HG02973 (cell line): ENCODE measurements around the gene SMARCB1.

ENCODE experiments used
- ATAC-seq: cut with Tn5 transposase; IDR thresholded peaks from one replicate; pipeline ENCODE4 v1.9.1; 2021; ENCODE audit warnings: moderate library complexity; ENCODE audit not compliant: unreplicated experiment

SMARCB1 gene

DNA sequence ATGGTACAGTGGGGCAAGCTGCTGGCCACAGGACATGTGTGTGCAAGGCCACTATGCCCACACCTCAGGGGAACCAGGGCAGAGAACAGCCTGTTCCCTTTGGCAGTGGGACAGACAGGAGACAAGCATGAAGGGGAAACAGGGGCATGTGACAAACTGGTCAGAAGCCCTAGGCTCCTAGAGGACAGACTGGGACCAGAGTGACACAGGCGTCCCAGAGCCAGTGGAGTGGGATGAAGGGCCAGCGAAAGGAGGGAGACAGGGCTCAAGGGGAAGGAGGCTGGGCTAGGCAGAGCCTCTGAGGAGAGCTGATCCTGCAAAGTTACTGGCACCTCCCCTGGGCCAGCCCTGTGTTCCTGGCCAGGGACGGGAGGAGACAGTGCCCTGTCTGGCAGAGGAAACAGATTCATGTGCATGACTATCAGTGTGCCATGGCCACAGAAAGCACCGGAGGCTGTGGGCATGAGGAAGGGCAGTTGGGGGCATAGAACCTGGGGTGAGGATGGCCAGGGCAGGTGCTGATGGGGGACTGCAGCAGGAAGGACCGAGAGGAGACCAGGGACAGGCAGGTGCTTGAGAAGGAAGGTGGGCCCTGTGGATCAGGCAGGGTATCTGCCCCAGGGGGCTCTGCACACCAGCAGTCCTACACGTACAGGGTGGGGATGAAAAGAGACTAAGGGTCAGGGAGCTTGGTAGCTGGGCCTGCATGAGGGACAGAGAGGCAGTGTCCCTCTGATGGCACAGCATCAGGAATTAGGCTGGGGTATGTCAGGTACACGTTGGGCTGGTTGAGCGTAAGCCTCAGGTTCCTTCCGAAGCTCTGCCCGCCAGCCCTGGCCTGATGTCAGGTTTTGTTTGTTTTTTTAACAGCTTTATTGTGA is 42.3 kb downstream of the SMARCB1 start:
- ATAC-seq: no peak

DNA sequence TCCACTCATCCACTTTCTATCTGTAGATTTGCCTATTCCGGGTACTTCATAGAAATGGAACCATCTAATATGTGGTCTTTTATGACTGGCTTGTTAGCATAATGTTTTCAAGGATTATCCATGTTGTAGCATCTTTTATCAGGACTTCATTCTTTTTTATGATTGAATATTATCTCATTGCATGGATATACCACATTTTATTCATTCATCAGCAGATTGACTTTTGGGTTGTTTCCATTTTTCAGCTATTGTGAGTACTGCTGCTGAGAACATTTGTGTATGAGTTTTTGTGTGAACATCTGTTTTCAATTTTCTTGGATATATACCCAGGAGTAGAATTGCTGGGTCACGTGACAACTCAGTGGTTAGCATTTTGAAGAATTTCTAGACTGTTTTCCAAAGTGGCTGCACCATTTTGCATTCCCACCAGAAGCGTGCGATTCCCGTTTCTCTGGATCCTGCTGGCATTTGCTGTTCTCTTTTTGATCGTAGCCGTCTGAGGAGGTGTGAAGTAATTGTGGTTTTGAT is 43.1 kb downstream of the SMARCB1 start:
- ATAC-seq: no peak

DNA sequence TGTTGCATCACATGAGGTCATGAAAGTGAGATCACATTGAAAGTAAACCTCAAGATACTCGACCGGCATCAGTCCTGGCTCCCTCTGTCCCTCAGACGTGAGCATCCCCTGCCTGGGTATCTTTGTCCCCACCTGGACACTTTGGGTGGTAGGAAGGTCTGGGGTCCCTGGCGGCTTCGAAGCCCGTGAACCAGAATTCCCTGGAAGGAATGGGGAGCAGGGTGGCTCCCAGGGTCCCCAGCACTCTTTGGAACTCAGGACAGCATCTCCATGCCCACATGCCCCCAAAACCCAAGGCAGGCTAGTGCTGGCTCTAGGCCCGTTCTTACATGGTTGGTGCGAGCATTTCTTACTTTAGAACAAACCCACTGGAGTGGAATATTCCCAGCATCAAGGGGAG is 44.5 kb downstream of the SMARCB1 start:
- ATAC-seq: no peak

DNA sequence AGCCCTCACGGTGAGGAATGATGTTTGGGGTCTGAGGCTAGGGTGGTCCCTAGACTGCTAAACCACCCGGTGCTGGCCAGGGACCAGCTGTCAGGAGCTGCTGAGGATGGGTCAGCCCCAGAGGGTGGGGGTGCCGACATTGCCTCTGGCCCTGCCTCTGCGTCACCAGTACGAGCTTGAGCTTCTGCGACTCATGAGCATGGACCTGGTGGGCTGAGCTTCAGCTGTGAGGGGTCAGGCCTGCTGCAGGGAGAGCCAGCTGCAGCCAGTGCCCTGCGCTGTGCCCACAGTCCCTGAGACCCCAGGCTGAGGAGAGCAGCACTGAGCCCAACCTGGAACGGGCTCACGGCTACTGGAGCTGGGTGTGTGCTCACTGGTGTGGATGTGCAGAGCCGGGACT is 45.0 kb downstream of the SMARCB1 start:
- no peak for ATAC-seq

DNA sequence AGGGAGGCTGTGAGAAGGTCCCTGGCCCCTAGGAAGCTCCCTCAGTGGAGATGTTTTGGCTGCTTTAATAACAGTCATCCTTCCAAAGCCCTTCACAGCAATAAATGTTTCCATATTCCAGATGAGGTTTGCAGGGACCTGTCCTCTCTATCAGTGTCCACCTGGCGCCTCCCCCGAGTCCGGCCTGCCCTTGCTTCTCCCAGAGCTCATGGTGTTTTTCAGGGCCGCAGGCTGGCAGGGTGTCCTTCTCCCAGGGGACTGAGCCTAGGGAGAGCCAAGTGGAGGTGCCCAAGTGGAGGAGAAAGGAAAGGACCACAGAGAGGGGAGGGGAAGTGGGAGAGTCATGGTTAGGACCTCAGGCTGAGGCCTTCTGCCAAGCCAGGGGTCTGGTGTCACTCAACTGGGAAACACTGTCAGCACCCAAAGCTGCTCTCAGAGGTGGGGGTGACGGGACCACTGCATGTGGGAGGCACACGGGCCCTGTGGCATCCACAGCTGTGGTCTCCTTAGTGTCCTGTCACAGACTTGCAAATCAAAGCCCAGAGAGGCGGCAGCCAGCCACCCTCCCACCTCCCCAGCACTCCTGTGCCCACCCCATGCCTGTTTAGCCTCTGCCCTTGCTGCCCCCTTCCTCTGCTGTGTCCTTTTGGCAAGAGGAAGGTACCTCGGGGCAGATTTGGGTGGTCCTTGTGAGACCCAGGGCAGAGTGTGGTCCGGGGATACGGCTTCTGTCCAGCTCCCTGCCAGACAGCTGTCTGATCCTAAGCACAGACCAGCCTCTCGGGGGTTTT is 45.7 kb downstream of the SMARCB1 start:
- ATAC-seq: no peak

DNA sequence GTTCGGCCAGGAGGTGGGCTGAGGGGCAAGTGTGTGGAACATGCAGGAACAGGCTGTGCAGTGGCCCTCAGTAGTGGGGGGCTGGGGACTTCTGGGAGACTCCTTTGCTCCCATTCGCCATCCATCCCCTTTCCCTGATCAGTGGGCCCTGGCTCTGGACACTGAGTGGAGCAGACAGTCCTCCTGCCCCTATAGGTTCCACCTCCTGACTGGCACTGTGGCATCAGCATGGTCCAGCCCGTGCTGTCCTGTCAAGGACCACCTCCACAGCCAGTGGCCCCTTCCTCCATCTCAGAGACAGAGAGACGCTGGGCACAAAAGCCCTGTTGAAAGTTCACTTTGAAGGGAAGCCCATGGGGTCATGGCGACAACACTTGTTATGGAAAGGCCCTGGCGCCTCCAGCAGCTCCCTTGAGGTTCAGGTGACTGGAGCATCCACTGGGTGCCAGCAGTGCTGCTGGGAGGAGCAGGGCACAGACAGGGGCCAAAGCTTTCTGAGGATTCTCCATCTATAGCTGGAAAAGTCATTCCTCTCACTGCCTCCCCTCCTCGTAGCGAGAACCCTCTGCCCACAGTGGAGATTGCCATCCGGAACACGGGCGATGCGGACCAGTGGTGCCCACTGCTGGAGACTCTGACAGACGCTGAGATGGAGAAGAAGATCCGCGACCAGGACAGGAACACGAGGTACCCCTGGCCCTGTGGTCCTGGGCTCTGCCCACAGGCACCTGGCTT is 46.4 kb downstream of the SMARCB1 start:
- no peak for ATAC-seq

DNA sequence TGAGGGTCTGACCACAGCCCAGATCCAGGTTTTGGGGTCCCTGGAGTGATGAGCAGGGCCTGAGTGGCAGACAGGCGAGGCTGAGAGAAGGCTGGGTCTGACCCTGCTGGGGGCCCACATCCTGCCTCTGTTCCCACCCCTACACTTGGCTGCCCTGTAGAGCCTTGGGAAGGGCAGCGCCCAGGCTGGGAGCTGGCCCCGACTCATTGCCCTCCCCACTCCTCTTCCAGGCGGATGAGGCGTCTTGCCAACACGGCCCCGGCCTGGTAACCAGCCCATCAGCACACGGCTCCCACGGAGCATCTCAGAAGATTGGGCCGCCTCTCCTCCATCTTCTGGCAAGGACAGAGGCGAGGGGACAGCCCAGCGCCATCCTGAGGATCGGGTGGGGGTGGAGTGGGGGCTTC is 47.1 kb downstream of the SMARCB1 start:
- no peak for ATAC-seq

DNA sequence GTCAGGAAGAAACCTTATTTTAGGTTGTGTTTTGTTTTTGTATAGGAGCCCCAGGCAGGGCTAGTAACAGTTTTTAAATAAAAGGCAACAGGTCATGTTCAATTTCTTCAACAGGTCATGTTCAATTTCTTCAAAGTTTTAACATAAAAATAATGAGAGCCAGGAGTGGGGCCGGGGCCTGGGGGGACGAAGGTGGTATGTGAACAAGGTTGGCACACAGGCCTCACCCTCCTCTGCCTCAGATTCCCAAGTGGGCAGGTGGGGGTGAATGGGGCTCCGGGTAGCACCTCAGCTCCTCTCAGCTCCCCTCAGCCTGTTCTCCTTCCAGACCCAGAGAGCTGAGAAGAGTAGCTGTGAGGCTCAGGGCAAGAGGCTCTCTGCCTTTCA is 47.6 kb downstream of the SMARCB1 start:
- no peak for ATAC-seq

DNA sequence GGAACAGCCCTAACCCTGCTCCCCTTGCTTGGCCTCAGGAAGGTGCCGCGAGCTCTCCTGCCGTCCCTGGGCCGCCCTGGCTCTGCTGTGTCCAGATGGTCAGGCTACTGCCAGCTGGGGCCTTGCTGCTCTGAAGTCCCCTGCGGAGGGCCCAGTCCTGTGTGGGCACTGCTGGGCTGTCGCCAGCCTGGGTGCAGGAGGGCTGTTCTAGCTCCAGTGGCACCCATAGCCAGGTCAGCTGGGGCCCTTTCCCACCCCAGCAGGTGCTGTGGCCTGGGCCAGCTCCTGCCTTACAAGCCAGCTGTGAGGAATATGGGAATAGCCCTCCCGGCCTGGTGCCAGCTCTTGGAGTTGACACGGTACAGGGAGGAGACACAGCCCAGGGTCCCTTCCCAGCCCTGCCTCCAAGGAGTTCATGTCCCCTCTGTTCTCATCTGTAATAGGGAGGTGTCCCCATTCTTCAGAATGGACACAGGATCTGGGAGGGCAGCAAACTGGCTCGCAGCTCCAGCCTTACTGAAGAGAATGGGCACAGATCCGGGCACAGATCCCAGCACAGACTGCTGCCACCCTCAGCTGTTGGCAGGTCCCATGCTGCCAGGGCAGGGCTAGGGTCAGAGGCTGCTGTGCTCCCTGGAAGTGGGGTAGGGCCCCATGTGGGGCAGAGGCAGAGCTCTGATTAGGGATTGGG is 48.2 kb downstream of the SMARCB1 start:
- no peak for ATAC-seq

DNA sequence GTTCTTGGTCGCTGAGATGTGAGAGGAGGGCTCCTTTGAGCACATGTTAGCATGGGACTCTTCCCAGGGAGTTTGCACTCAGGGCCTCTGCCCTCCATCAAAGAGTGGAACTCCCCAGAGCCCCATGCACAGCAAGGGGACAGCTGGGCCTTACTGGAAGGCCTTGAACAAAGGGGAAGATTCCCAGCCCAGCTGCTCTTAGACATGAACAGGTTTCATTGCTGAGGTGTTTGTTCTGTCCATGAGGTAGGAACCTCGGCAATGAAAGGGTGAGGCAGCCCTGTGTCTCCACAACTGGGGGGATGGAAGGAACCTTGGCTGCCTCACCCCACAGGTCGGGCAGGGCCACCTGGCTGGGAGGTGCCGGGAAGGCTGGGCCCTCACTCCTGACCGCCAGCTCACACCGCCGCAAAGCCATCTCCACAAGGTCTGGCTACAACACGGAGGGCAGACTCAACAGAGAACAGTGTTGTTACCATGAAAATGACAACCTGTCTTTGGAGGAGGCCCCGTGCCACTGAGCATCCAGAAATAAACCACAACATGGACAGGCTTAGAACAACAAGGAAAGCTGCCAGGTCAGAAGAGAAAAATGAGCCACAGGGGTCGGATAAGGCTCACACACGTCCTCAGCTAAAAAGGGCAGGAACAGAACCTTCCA is 48.8 kb downstream of the SMARCB1 start:
- ATAC-seq: no peak

DNA sequence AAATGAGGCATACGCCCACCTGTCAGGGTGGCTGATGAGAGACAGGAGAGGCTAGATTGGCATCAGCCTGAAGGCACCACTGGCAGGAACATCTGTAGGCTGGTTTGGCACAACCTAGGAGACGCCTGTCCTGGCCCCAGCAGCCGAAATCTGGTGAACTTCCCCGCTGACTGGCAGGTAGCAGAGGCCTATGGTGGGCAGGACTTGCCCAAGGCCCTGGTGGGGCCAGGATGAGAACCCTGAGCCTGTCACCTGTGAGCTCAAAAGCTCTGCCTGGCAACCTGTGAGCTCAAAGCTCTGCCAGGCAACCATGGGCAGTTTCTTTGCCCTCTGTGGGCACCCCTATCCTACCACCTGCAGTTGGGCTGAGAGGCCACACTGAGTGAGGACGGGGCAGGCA is 49.5 kb downstream of the SMARCB1 start:
- no peak for ATAC-seq

DNA sequence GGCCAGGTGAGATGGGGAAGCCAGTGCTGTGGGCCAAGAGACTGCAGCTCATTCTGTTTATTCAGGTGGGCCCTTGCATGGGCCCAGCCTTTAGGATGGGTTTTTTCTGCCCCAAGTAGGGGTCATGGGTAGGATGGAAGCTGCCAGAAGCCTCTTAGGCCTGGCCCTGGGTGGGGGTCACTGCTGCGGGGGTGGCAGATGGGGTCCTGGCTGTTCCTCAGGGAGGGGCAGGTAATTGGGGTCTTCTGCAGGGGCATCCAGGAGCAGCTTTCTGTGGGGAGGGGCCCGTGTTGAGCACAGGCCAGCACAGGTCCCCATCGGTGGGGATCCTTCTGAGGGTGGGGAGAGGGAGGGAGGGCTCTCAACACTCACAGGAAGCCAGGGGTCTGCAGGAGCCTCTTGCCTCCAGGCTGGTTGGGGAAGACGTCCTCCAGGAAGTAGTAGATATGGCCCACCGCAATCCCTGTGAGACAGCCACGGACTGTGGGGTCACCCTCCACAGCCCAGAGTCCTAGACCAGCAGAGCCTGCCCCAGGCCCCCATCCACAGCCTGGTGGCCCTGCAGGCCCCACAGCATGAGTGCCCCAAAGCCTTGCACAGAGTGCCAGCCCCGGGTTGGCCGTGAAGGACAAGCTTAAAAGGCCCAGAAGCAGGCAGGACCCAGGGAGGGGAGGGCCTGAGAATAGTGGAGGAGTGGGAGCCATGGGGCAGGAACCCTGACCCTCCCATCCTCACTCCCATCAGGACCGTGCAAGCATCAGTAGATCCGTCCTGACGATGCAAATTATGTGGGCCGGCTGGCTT is 50.1 kb downstream of the SMARCB1 start:
- ATAC-seq: no peak

DNA sequence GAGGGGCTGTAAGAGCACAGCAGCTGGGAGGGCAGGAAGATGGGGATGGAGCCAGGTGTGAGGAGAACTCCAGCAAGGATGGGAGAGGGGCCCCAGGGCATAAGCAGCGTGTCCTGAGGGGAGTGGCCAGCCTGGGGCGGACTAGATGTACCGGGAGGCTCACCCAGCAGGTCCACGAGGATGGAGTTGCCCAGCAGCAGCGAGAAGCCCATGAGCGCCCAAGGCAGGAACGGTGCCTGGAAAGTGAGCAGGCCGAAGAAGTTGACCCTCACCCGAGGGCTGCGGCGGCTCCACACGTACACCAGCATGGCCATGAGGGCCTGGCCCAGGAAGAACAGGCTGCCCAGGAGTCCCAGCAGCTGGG is 50.7 kb downstream of the SMARCB1 start:
- no peak for ATAC-seq

DNA sequence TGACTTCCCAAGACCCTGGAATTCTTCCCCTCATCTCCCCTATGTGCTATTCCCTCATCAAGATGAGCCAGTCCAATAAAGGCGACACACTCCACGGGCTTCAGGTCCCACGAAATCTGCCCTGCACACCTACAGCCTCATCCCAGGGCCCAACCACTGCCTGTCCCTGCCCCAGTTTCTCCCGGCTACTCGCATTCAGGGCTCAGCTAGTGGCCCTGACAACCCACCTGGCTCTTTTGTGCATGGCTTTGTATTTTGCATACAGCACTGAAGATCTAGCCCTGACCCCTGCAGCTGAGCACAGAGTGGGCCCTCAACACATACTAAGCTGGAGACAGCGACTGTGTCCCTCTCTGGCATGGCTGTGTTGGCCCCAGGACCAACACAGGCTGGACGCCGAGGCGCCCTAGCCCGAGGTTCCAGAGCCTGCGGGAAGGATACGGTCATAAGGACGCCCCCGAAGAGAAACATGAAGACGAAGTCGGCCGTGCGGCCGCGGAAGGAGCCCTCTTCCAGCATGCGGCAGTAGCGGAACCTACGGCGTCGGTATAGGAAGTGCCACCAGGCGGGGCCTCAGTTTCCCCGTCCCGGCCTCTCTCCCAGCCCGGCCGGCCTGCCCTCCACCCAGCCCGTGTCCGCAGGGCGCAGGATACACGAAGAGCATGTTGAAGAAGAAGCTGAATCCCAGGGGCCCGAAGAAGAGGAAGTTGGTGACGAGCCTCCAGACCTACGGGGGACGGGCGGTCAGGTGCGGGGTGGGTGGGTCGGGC is 51.3 kb downstream of the SMARCB1 start:
- ATAC-seq: no peak

DNA sequence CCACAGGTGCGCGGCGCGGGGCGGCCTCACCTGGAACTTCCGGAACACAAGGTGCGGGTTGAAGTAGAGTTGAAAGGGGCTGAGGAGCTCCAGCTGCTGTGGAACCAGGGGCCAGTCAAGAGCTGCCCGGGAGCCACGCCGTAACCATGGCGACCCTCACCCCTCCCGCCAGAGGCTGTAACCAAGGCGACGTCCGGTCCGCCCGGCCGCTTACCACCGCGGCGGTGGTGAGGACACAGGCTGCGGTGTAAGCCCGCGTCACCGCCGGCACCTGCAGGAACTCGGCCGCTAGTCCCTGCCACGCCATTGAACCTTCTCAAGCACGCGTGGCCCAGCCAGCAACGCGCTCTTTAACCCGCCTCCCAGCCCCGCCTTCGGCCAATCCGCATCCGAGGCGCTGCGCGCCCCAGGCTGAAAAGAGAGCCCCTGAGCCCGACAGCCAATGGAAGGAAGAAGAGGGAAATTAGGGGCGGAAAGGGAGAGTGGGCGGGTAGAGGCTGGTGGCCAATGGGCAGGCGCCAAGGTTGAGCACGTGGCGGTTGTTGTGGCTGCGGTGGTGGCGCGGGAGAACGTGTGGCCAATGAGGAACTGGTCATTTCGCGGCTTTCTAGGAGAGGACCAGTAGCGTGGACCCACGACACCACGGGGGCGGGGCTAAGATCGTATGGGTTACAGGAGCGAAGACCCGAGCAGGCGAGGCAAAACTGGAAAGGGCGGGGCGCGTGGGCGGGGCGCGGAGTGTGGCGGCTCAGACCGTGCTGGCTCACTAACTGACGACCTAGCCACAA is 52.1 kb downstream of the SMARCB1 start, which contains the start of gene DERL3:
DERL3 (minus strand) TSS at position 326 of the 788 bp plus-strand sequence; CDS start at position 307, 19 bp downstream.
- peak; percentile 72 for ATAC-seq

DNA sequence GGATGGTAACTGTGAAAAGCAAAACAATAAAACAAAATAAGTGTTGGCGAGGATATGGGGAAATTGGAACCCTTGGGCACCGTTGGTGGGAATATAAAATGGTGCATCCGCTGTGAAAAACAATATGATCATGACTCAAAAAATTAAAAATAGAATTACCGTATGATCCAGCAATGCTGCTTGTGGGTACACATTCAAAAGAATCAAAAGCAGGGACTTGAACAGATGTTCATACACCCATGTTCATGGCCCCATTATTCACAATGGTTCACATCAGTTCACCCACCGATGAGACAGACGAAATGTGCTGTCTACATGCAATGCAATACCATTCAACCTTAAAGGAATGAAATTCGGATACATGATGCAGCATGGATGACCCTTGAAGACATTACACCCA is 53.3 kb downstream of the SMARCB1 start:
- ATAC-seq: no peak

DNA sequence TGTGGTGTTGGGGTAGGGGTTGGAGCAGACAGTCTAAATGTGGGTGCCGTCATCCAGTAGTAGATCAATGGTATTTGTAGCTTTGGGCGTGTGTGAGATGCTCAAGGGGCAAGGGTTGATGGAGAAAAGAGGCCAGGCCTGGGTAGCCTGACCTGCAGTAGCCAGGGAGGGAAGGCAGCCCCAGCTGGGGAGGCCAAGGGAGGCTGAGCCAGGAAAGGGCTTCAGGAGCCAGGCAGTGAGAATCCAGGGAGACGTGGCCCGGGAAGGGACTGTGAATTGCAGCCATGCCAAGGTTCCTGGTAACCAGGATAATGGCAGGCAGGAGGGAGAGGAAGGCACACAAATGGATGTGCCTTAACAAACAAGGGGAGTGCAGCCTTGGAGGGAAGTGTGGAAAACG is 54.5 kb downstream of the SMARCB1 start:
- no peak for ATAC-seq
